GM19468 (cell line): ENCODE measurements around the gene PARD3.
"Not testable (repeated sequence)": the region's sequence is repeated elsewhere in the genome, so short reads cannot be mapped to it uniquely, and the experiment has no call there.

Source experiments
- ATAC-seq: cut with Tn5 transposase; IDR thresholded peaks from one replicate; pipeline ENCODE4 v1.9.1; 2021; ENCODE audit warnings: mild to moderate bottlenecking, moderate library complexity, moderate number of reproducible peaks; ENCODE audit not compliant: unreplicated experiment; ENCODE audit errors: extremely low read depth

PARD3 gene

GRCh38 chr10:34423673-34424625 is 391.1 kb downstream of the PARD3 start:
- ATAC-seq = no peak

GRCh38 chr10:34420795-34421194 is 394.3 kb downstream of the PARD3 start:
- no peak for ATAC-seq

DNA sequence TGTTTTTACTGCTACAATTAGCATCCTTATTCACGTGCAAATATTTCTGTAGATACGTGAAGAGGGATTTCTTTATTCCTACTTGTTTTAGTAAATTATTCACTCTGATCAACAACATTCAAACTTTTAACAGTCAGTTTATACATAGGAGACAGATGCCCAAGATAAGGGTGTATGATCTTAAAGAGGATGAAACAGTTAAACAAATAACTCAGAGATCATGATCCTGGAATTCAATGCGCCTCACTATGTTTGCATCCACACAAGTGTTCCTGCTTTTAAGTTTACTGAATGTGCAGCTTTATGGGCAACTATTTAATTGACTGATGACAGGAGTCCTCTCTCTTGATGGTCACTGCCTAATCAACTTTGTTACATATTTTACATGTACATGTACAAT is 394.8 kb downstream of the PARD3 start:
- no peak for ATAC-seq

DNA sequence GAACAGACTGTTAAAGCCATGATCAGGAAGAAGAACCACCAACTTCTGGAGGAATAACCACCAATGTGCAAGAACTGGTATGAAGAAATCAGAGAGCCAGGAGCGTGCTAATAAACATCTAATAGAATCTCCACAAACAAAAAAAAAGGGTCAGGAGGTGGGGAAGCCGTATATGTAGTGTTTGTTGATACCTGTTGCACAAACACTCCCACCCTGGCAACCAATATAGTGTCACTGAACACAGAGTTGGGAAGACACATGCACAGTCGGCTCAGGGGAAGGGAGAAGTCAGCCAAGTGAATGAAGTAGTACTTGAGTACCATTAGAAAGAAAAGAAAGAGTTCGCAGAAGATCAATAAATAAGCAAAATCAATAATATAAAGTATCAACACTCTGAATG is 400.1 kb downstream of the PARD3 start:
- no peak for ATAC-seq

DNA sequence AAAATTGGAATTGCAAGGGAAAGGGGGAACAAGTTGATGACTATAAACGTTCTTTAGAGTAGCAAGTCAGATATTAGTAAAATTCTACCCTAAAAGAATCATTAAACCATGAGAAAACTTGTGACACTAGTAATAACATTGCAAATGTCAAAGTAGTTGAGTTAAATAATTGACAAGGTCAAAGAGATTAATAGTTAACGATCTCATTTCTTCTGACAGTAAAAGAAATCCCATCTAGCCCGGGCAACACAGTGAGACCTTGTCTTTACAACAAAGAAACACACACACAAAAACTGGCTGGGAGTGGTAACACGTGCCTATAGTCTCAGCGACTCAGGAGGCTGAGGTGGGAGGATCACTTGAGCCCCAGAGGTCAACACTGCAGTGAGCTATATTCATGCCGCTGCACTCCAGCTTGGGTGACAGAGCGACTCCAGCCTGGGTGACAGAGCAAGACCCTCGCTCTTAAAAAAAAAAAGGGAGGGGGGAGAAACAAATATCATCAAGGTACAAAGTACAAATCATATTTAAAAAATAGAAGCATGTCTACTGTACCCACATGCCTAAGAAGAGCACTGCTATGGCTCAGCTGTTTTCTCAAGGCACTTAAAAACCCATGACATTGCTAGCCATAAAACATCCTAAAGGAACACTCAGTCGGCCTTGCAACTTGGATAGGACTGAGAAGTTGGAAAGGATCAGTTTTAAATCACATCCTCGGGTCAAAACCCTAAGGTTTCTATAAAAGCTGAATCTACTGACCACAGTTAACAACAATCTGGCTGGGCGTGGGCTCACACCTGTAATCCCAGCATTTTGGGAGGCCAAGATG is 401.1 kb downstream of the PARD3 start:
- no peak for ATAC-seq

- ATAC-seq = no peak
Observed at GRCh38 chr10:34413214-34413613, 401.9 kb downstream of the PARD3 start.

- no peak for ATAC-seq
Observed at GRCh38 chr10:34408956-34409355, 406.1 kb downstream of the PARD3 start.

DNA sequence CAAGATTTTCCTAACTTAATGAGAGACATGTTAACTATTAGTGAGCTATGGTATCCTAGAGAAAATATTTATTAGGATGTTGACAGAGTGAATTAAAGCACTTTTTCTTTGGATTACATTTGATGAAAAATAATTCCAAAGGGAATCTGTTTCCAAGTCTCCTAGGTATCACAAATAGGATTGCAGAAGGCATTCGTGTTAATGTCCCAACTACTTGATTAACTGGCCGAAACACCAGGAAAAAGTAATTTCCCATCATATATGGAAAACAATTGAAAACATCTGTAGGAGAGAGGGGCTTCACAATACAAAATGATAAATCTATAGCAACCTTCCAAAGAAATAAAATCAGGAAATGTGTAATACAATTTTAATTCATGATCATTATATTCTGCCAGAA is 406.7 kb downstream of the PARD3 start:
- ATAC-seq = no peak

DNA sequence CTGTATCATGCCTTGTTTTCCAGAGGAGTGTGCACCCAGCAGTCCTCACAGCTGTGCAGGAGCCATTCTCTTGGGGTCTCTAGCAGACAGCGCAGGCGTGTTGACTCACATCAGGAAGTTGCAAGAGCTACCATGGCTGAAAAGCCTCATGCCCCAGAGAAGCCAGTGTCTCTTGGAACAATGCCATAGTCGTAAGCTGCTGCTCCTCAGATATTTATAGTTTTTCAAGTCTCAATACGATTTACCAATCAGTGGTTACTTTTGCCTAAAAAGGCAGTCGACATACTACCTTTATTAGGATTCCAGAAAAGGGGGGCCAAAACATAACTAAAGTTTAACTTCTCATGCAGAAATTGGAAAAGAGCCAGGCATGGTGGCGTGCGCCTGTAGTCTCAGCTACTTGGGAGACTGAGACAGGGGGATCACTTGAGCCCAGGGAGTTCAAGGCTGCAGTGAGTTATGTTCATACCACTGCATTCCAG is 407.7 kb downstream of the PARD3 start:
- ATAC-seq = no peak

GRCh38 chr10:34406463-34407323 is 408.4 kb downstream of the PARD3 start:
- no peak for ATAC-seq

DNA sequence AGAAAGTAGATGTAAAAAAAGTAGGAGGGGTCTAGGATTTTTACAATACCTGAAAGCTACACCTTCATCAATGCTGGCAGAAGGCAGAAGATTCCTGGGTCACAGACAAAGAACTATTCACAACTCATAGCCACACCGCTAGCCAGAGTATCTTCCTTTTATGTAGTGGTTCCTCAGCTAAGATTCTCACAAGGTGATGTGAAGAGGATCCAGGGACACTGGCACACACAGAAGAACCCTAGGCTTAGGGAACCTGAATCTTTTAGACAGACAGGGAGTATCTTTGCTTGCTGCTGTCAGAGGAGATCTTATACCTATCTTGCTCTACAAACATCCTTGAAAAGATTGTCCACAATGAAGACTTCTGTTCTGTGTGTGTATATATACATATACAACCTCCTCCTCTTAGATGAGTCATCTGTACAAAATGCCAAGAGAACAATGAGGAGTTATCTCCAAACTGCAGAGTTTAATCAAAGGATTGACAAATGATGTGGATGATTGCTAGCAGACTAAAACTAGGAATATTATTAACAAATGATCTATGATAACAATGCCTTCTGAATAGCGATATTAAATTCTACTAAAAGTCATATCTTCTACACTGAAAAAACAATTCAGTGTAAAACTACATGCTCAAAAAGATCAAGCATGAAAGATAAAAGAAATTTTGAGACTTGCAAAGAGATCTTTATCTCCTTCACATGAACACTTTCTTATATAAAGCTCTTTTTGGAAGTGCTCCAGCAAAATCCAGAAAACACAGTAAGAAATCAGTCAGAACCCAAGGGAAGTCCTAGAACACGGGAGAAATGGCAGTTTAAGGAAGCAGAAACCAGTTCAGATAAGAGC is 409.3 kb downstream of the PARD3 start:
- ATAC-seq = no peak

DNA sequence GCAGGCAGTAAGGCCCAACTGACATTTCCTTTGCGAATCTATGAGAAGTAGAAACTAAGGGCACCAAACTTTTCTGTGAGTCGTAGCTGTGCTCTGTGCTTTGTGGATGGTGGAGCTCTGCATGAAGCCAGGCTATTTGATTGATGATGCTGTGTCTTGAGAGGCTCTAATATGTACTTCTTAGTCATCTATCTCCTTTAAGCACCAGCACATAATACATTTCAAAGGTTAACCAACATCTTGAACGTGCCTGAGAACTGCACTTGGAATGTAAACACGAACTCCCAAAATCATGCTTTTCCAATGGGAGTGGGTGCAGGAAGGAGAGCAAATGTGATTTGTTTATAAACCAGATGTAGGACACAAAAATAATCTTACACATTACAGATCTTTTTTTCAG is 411.6 kb downstream of the PARD3 start:
- ATAC-seq = no peak

DNA sequence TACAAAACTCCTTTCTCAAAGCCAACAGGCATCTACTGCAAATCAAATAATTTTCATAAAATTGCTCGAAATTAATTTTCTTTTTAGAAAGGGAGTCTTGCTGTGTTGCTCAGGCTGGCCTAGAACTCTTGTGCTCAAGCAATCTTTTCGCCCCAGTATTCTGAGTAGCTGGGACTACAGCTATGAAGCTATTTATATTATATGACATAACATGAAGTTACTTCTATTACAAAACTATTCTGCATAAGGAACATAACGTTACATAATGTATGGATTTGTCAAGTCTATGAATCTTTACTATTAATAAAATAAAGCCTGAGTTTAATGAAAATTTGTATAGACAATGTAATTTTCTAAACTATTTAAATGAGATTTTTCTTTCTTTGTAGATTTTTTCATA is 415.0 kb downstream of the PARD3 start:
- ATAC-seq = no peak

GRCh38 chr10:34399013-34399412 is 416.1 kb downstream of the PARD3 start:
- ATAC-seq = no peak

DNA sequence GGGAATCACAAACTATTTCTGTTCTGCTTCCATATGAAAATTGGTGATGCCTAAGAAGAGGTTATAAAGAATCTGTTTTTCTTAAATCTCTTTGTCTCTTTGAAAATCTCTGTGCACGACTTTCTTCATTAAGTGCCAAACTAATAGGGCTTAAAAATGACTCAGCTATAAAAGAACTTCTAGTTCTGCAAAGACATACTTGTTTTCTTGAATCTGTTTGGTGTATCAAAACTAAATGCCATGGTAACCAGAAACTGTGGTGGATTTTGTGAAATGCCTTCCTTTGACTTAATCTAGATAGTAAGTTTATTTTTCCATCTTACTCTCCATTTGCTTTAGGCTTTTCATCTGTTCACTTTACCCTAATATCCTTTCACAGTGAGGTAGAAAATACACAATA is 417.8 kb downstream of the PARD3 start:
- ATAC-seq = no peak

DNA sequence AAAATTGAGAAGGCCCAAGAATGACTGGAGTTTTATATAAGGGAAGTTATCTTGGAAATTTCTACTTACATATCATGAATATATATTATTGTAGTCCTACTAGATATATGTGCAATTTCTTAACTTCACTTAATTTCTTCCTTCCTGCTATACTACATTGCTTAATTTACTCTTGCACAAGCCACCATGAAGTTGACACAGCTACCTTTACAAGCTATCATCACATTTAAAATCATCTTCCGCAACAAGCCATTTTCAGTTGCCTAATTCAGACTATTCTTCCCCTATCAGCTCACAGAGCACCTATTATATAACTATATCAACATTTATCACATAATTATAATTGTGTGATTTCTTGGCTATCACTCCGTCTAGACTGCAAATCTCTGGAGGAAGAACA is 418.4 kb downstream of the PARD3 start:
- ATAC-seq = no peak

DNA sequence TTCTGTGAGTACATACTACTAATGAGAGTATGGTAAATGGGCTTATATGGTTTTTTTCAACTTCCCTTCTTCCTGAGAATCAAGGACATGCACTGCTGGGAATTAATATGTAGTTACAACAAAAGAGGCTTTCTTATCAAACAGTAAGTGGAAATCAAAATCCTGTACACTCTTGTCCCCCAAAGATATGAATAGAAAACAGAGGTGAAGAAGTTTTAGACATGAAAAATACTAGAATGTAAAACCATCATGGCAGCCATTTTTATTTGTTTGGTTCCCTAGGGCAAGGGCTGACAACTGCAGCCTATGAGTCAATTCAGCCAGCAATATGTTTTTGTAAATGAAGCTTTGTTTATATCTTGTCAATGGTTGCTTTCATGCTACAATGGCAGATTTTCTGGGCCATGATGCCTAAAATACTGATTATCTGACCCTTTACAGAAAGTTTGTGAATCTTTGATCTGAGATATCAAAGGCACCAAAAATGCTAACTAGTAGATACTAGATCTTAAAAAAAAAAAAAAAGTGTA is 422.4 kb downstream of the PARD3 start:
- ATAC-seq = no peak

GRCh38 chr10:34391168-34391567 is 423.9 kb downstream of the PARD3 start:
- ATAC-seq = not testable (repeated sequence)

GRCh38 chr10:34389801-34390200 is 425.3 kb downstream of the PARD3 start:
- no peak for ATAC-seq
